IMR-90 (cell line): ENCODE data around the gene MUC5AC. TPM values are rescaled to one million over a fixed set of nuclear protein-coding genes. Genes with fewer than 3 reads are reported as not detected.

Source experiments
- ATAC-seq: fragments of 200-7000 bp; cut with Tn5 transposase; 2 replicates; pipeline ENCODE4 v1.9.1; 2020; ENCODE audit warnings: low read depth, mild to moderate bottlenecking, moderate library complexity
- BruUV-seq: library from RNA; stranded (reverse); fragments of 400-500 nt; replicated peaks from 2 replicates; lab custom pipeline; 2021; lab: Mats Ljungman, UMichigan
- CTCF ChIA-PET: fragments of 300-600 bp; formaldehyde crosslinking; extraction: SDS; loops from one replicate; lab custom pipeline; 2021; ENCODE audit warnings: antibody characterized with exemption; lab: Yijun Ruan, JAX
- POLR2A ChIA-PET: fragments of 300-600 bp; sonication (Branson Sonifier 250); formaldehyde crosslinking; loops from one replicate; lab custom pipeline; 2022; ENCODE audit warnings: antibody characterized with exemption; ENCODE audit not compliant: unreplicated experiment; lab: Charles Lee
- DNase-seq: peaks from one replicate; pipeline ENCODE4 v3.0.0; 2013
- H2AFZ ChIP-seq: replicated peaks from 2 replicates; pipeline ENCODE3; 2013; ENCODE audit warnings: low read length, mild to moderate bottlenecking; ENCODE audit not compliant: poor library complexity
- H2AK5ac ChIP-seq: 2 replicates; pipeline ENCODE4 v1.6.1; 2013; ENCODE audit warnings: low read depth, low read length, inconsistent platforms
- H2AK9ac ChIP-seq: replicated peaks from 2 replicates; pipeline ENCODE3; 2013; ENCODE audit warnings: mild to moderate bottlenecking, low read depth, low read length, moderate library complexity; ENCODE audit not compliant: poor library complexity
- H2BK120ac ChIP-seq: 2 replicates; pipeline ENCODE4 v1.6.1; 2013; ENCODE audit warnings: low read depth, low read length, inconsistent platforms
- H2BK15ac ChIP-seq: 3 replicates; pipeline ENCODE4 v1.6.1; 2013; ENCODE audit warnings: low read depth, low read length, inconsistent platforms
- H2BK20ac ChIP-seq: 2 replicates; pipeline ENCODE4 v1.6.1; 2013; ENCODE audit warnings: low read depth, mild to moderate bottlenecking, inconsistent platforms, low read length, moderate library complexity
- H2BK5ac ChIP-seq: 2 replicates; pipeline ENCODE4 v1.6.1; 2013; ENCODE audit warnings: mild to moderate bottlenecking, low read depth, low read length, inconsistent platforms; ENCODE audit not compliant: poor library complexity, severe bottlenecking
- H3K14ac ChIP-seq: replicated peaks from 2 replicates; pipeline ENCODE4 v1.6.1; 2013; ENCODE audit warnings: low read depth, low read length, inconsistent platforms
- H3K18ac ChIP-seq: 2 replicates; pipeline ENCODE4 v1.6.1; 2013; ENCODE audit warnings: low read depth, low read length, control low read depth
- H3K23ac ChIP-seq: 2 replicates; pipeline ENCODE4 v1.6.1; 2013; ENCODE audit warnings: low read depth, low read length, inconsistent platforms
- H3K27ac ChIP-seq: 2 replicates; pipeline ENCODE4 v1.5.1; 2013; ENCODE audit warnings: mild to moderate bottlenecking, control low read depth, low read length; ENCODE audit not compliant: insufficient read depth
- H3K27me3 ChIP-seq: 2 replicates; pipeline ENCODE4 v1.6.1; 2013; ENCODE audit warnings: low read length; ENCODE audit not compliant: control insufficient read depth, insufficient read depth
- H3K36me3 ChIP-seq: 2 replicates; pipeline ENCODE4 v1.6.1; 2013; ENCODE audit warnings: low read length, mixed read lengths; ENCODE audit not compliant: control insufficient read depth, insufficient read depth
- H3K4ac ChIP-seq: 2 replicates; pipeline ENCODE4 v1.6.1; 2013; ENCODE audit warnings: low read depth, low read length, inconsistent platforms
- H3K4me1 ChIP-seq: 2 replicates; pipeline ENCODE4 v1.6.1; 2013; ENCODE audit warnings: low read length, mixed read lengths; ENCODE audit not compliant: control insufficient read depth, insufficient read depth
- H3K4me2 ChIP-seq: 2 replicates; pipeline ENCODE4 v1.6.1; 2013; ENCODE audit warnings: low read depth, mild to moderate bottlenecking, control low read depth, low read length, moderate library complexity
- H3K4me3 ChIP-seq: 2 replicates; pipeline ENCODE4 v1.5.1; 2013; ENCODE audit warnings: low read depth, mild to moderate bottlenecking, control low read depth, low read length, moderate library complexity; ENCODE audit not compliant: insufficient read depth
- H3K56ac ChIP-seq: 2 replicates; pipeline ENCODE4 v1.6.1; 2013; ENCODE audit warnings: low read length, inconsistent platforms; ENCODE audit not compliant: insufficient read depth; ENCODE audit errors: extremely low read depth
- H3K79me1 ChIP-seq, 2 experiments: 2 replicates each; pipeline ENCODE4 v1.6.1; 2013; ENCODE audit warnings: low read length in 2 of 2, inconsistent platforms in 1 of 2, low read depth in 1 of 2
- H3K9ac ChIP-seq: 2 replicates; pipeline ENCODE4 v1.6.1; 2013; ENCODE audit warnings: low read depth, low read length, control low read depth
- H3K9me1 ChIP-seq: 2 replicates; pipeline ENCODE4 v1.6.1; 2013; ENCODE audit warnings: low read length, inconsistent platforms; ENCODE audit not compliant: insufficient read depth
- H3K9me3 ChIP-seq: 2 replicates; pipeline ENCODE4 v1.6.1; 2013; ENCODE audit warnings: low read length; ENCODE audit not compliant: control insufficient read depth, insufficient read depth
- H4K20me1 ChIP-seq: 2 replicates; pipeline ENCODE4 v1.6.1; 2013; ENCODE audit warnings: low read length, inconsistent platforms; ENCODE audit not compliant: insufficient read depth
- H4K5ac ChIP-seq: 2 replicates; pipeline ENCODE4 v1.6.1; 2013; ENCODE audit warnings: mild to moderate bottlenecking, low read depth, low read length, control low read depth
- H4K8ac ChIP-seq, 2 experiments: 2 replicates each; pipeline ENCODE4 v1.6.1; 2013; ENCODE audit warnings: low read depth in 2 of 2, low read length in 2 of 2, control low read depth in 1 of 2, inconsistent platforms in 1 of 2
- H4K91ac ChIP-seq: 2 replicates; pipeline ENCODE4 v1.6.1; 2013; ENCODE audit warnings: low read depth, low read length, inconsistent platforms; ENCODE audit not compliant: insufficient read depth
- BHLHE40 ChIP-seq: fragments of 150-350 bp; IDR thresholded peaks from 2 replicates; pipeline ENCODE4 v1.6.1; 2016; ENCODE audit warnings: mild to moderate bottlenecking, low read depth, low read length
- CEBPB ChIP-seq: IDR thresholded peaks from 2 replicates; pipeline ENCODE4 v1.6.1; 2012; ENCODE audit warnings: low read depth, low read length, improper control_type of control experiment
- CHD1 ChIP-seq: IDR thresholded peaks from 2 replicates; pipeline ENCODE4 v1.6.1; 2012; ENCODE audit warnings: low read depth, low read length, improper control_type of control experiment
- ELK1 ChIP-seq: fragments of 150-350 bp; IDR thresholded peaks from 2 replicates; pipeline ENCODE4 v1.6.1; 2016; ENCODE audit warnings: low read depth, mild to moderate bottlenecking, low read length, moderate library complexity, borderline replicate concordance
- FOS ChIP-seq: fragments of 150-350 bp; IDR thresholded peaks from 2 replicates; pipeline ENCODE4 v1.6.1; 2016; ENCODE audit warnings: low read depth, low read length
- MAZ ChIP-seq: IDR thresholded peaks from 2 replicates; pipeline ENCODE4 v1.6.1; 2012; ENCODE audit warnings: low read depth, mild to moderate bottlenecking, low read length, improper control_type of control experiment, moderate library complexity, borderline replicate concordance
- POLR2A ChIP-seq: IDR thresholded peaks from 2 replicates; pipeline ENCODE4 v1.6.1; 2012; ENCODE audit warnings: mild to moderate bottlenecking, low read depth, low read length
- SMC3 ChIP-seq: fragments of 150-350 bp; IDR thresholded peaks from 2 replicates; pipeline ENCODE4 v1.6.1; 2016; ENCODE audit warnings: low read depth, mild to moderate bottlenecking, antibody characterized with exemption, low read length, moderate library complexity
- USF2 ChIP-seq: fragments of 150-350 bp; IDR thresholded peaks from 2 replicates; pipeline ENCODE4 v1.6.1; 2017; ENCODE audit warnings: mild to moderate bottlenecking, antibody characterized with exemption, low read length, low read depth
- WGBS, 2 experiments: methylation state at CpG; one replicate each; pipeline versions ENCODE4 v1.1.5 to v1.1.7; 2013; ENCODE audit warnings: missing lambda C conversion rate in 2 of 2; ENCODE audit not compliant: insufficient read length in 1 of 2; ENCODE audit errors: extremely low coverage in 2 of 2; 5-methylcytosine and 5-hydroxymethylcytosine counted together
- dilution Hi-C: fragments of 300-500 bp; cut with HindIII; formaldehyde crosslinking; loops from one replicate; pipeline ENCODE4 v1.14.3; 2018; ENCODE audit warnings: low sequenced_read_pairs; ENCODE audit not compliant: unreplicated experiment
- in situ Hi-C: fragments of 300-500 bp; cut with MboI; formaldehyde crosslinking; loops from 3 replicates; pipeline ENCODE4 v1.14.3; 2019; ENCODE audit warnings: low sequenced_read_pairs, inconsistent platforms, mixed read lengths
- intact Hi-C: fragments of 100-400 bp; cut with micrococcal nuclease; formaldehyde crosslinking; loops from 2 replicates; pipeline ENCODE4 v1.10.0; 2022
- polyA plus RNA-seq, 3 experiments: library from polyadenylated mRNA; depleted of rRNA; stranded (reverse); fragments of >200 nt; gene quantifications; 2 replicates each; pipeline ENCODE4 v1.2.3, GENCODE V29; 2012; ENCODE audit warnings: low replicate concordance in 1 of 3
- total RNA-seq: library from RNA; depleted of rRNA; stranded (reverse); fragments of >200 nt; gene quantifications from 2 replicates; pipeline ENCODE4 v1.2.3, GENCODE V29; 2012

Gene MUC5AC
- total and polyA plus RNA-seq, 2 of the 4 experiments (the other 2 are of a cell fraction) = 0.02 TPM; not detected in 1

GRCh38 chr11:1148752-1149180, 9.0 kb upstream of the MUC5AC start:
- in situ Hi-C loops = no loop called here
- Histone ChIP-seq H3K36me3 (no peaks in the 10 kb centered on the region), H2AK5ac (no peak overlapping the region), H3K27me3 (no peaks in the 10 kb centered on the region), H2AFZ (no peak overlapping the region), H2BK15ac (no peak overlapping the region), H2BK120ac (no peak overlapping the region), H3K9ac (no peak overlapping the region), H3K4me1 (peaks cover 34% of the 10 kb centered on the region), H4K20me1 (no peaks in the 10 kb centered on the region; the same call in 1 of the 2 replicates), H4K8ac (no peak overlapping the region), H3K4ac (no peak overlapping the region), H3K23ac (no peak overlapping the region), H3K9me3 (peaks cover 2% of the 10 kb centered on the region), H4K91ac (no peak overlapping the region), H3K9me1 (peaks cover 14% of the 10 kb centered on the region), H2BK20ac (no peak overlapping the region), H3K27ac (no peak overlapping the region), H2AK9ac (no peak overlapping the region), H3K4me2 (no peak overlapping the region), H3K4me3 (no peak overlapping the region), H3K56ac (no peak overlapping the region), H3K14ac (no peak overlapping the region), H4K5ac (no peak overlapping the region), H3K79me1 (no peaks in the 10 kb centered on the region; a peak in 1 of 4 replicates), H2BK5ac (no peak overlapping the region), H3K18ac (no peak overlapping the region)
- intact Hi-C loops = no loop called here
- BruUV-seq = no TSS peak
- ATAC-seq = no peak
- no peak for DNase-seq
- TF ChIP-seq POLR2A (no peak), MAZ (no peak), FOS (no peak), CHD1 (no peak), USF2 (no peak), ELK1 (no peak), CEBPB (no peak), BHLHE40 (no peak), SMC3 (no peak)
- ChIA-PET POLR2A (no interaction called here), CTCF (no interaction called here)
- dilution Hi-C loops = no loop called here
- no CpG with 5 or more reads among the region's 8 CpGs for WGBS, 2 experiments
